SKM-1 treated with dmso at 0.1 percent for 144 hours (cell line): ENCODE results near the gene PRSS58.

Experiments
- DNase-seq: peaks from one replicate; lab custom pipeline; 2025; ENCODE audit not compliant: unreplicated experiment; lab: John Stamatoyannopoulos, UW

Gene PRSS58

GRCh38 chr7:142228537-142229104 lies 29.2 kb downstream of the PRSS58 start:
- DNase-seq: no peak
